H4 (cell line): ENCODE measurements around the gene SEC23A. TPM values are rescaled to one million over a fixed set of nuclear protein-coding genes. Genes with fewer than 3 reads are reported as not detected.
"Not testable (repeated sequence)": the region's sequence is repeated elsewhere in the genome, so short reads cannot be mapped to it uniquely, and the experiment has no call there.

ENCODE experiments used
- DNase-seq: peaks from one replicate; pipeline ENCODE4 v3.0.0-alpha.2; 2015; ENCODE audit warnings: low spot score
- total RNA-seq: library from RNA; depleted of rRNA; stranded (reverse); fragments of >200 nt; shearing (Covaris generic); gene quantifications from 2 replicates; pipeline ENCODE4 v1.2.3, GENCODE V29; 2014

Gene SEC23A
- total RNA-seq, 1 experiment from 2014 or later, result 119 TPM

DNA sequence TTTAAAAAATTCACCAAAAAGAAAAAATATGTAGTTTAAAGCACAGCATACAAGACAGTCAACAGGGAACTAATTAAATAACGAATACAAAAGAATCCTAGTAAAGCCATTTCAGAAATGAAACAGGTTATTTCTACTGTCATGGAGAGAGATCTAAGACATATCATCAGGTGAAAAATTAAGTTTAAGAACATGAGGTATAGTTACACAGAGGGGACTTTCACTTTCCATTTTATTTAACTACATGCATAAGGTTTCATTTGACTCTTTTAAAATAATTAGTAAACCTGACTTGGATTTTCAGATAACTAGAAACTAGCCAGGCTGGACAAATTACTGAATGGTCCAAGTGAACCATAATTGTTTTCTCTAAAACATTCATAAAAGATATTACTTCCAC is 11.3 kb downstream of the SEC23A start:
- no peak for DNase-seq

DNA sequence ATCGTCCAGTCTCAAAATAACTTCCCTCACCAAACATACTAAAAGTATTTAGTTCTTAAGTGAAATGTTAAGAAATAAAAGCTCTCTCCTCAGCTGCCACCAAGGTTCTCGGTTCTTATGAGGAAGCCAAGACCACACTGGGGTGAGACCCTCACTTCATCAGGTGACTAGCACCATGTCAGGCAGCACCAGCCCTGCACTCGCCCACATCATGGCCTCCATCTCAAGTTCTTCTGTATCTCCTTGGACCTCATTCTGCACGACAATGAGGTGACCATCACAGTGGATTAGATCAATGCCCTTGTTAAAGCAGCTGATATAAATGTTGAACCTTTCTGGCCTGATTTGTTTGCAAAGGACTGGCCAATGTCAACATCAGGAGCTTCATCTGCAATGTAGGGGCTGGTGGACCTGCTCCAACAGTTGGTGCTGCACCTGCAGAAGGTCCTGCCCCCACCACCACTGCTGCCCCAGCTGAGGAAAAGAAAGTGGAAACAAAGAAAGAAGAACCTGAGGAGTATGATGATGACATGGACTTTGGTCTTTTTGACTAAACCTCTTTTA is 12.4 kb downstream of the SEC23A start:
- DNase-seq, result no peak

DNA sequence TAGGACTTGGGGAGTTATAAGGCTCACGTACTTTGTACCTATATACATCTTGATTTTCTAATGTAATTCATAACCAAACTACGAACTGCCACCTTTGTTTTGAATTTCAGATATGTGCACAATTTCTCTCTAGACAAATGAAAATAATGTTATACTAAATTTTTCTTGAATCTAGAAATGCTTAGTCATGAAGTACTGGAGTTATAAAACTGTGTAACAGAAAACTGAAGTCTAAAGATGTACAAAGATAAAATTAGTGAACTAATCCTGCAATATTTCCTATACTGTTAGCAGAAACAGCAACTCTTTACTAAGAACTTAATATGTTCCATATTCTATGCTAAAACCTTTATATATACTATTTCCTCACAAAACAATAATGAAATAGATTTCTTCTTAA is 15.5 kb downstream of the SEC23A start:
- DNase-seq, result no peak

DNA sequence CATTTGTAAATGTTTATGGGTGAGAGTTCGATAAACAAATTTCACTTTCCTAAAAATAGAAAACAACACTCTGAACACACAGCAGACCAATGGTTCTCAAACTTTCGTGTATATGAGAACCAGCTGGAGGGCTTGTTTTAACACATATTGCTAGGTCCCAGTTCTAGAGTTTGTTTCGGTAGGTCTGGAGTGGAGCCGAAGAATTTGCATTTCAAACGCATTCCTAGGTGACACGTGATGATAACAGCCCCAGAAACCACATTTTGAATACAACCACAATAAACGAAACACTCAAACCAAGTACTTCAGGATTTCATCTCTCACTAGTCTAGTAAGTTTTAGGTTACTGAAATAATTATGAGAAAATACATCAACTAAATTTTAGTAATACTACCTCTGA is 17.1 kb downstream of the SEC23A start:
- DNase-seq, result no peak

DNA sequence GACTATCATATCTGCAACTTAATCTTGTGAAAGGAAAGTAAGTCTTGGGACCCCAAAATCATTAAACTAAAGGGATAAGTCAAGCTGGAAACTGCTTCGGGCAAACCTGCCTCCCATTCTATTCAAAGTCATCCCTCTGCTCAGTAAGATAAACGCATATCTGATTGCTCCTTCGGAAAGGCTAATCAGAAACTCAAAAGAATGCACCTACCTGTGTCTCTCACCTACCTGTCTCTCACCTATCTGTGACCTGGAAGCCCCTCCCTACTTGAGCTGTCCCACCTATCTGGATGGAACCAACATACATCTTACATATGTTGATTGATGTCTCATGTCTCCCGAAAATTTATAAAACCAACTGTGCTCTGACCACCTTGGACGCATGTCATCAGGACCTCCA is 19.9 kb downstream of the SEC23A start:
- DNase-seq, result no peak

DNA sequence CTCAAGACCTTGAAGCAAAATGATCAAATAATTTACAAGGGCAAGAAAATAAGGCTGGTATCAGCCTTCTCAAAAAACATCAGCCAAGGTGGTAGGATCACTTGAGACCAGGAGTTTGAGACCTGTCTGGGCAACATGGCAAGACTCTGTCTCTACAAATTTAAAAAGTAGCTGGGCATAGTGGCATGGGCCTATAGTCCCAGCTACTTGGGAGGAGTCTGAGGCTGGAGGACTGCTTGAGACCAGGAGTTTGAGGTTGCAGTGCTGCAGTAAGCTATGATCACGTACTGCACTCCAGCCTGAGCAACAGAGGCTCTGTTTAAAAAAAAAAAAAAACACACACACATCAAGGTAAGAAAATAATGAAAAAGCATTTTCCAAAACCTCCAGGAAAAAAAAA is 22.1 kb downstream of the SEC23A start:
- DNase-seq, result no peak

DNA sequence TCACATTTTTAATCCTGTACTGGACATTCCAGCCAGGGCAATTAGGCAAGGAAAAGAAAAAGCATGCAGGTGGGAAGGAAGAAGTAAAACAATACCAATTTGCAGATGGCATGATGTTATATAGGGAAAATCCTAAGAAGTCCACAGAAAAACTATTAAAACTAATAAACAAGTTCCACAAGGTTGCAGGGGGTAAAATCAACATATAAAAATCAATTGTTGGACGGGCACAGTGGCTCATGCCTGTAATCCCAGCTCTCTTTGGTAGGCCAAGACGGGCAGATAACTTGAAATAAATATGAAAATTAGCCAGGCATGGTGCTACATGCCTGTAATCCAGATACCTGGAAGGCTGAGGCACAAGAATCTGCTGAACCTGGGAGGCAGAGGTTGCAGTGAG is 31.9 kb downstream of the SEC23A start:
- no peak for DNase-seq

DNA sequence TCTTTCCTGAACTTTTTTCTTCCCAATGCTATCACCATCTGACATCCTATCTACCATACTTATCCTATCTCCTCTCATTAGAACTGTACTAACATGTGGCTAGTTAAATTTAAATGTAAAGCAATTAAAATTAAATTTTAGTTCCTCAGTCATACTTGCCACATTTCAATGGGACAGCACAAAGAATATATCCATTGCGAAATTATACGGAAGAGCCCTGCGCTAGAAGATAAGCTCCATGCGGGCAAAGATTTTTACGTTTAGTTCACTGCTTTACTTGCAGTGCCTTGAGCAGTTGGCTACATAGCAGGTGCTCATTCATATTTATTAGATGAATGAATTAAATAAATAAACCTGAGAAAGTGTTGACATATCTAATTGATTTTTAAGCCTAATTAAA is 33.1 kb downstream of the SEC23A start:
- no peak for DNase-seq

DNA sequence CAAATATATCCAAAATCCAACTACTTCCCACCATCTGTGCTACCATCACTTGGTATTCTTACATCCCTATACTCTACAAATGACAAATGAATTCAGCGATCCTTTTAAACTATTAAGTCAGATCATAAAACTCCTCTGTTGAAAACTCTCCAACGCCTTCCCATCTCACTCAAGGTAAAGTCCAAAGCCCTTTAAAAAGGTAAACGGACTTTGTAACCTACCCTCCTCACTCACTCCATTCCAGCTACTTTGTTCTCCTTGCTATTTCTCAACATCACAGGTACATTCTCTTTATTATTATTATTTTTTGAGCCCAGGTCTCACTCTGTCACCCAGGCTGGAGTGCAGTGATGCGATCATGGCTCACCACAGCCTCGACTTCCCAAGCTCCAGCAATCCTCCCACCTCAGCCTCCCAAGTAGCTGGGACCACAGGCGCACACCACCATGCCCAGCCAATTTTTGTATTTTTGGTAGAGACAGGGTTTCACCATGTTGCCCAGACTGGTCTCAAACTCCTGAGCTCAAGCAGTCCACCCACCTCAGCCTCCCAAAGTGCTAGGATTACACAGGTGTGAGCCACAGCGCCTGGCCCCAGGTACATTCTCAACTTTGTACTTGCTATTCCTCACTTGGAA is 33.7 kb downstream of the SEC23A start:
- DNase-seq, result not testable (repeated sequence)

DNA sequence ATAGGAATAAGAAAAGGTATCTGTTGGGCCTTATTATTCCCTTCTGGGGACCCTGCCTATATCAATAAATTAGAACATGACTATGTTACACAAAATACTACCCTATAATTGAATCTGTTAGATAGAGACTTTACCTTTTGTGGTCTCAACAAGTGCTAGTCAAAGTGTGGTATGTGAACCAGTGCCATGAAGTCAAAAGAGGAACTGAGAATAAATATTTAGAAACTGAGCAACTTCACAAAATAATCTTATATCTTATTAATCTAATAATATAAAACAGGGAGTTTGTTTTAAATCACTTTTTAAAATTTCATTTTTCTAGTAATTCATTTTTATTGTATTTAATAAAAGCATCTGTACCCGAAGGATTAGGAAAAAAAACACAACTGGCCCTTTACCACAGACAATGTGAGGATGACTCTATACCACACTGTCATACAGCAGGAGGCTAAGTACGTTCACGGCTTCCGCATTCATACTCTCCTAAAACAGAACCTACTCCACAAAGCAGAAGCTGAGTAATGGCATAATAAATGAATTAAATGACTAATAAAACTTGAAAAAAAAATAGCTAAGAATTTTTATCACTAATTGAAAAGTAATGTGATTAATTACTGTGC is 42.1 kb downstream of the SEC23A start:
- no peak for DNase-seq

DNA sequence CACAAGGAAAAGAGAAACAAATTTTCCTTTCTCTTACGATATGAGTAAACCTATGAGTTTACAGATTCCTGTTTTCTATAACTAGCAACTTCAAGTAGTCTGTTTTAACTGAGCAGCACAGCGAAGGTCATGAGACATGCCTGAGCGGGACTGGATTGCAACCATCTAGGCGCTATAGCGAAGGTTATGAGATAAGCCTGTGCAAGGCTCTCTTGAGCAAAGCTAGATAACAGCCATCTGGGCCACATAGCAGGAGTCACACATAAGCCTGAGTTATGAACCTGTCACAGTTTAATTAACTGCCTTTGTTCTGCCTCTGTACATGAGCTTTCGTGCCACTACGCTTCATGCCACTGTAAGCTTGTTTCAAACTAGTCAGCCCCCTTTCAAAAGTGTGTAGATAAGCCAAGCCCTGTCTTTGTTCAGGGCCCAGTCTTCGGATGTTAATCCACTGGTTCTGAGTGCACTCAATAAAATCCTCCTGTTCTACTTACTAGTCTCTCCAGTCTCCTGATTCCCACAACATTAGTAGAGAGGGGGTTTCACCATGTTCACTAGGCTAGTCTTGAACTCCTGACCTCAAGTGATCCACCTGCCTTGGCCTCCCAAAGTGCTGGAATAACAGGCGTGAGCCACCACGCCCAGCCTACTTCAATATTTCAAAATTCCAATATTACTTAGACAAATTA is 47.1 kb downstream of the SEC23A start:
- no peak for DNase-seq

DNA sequence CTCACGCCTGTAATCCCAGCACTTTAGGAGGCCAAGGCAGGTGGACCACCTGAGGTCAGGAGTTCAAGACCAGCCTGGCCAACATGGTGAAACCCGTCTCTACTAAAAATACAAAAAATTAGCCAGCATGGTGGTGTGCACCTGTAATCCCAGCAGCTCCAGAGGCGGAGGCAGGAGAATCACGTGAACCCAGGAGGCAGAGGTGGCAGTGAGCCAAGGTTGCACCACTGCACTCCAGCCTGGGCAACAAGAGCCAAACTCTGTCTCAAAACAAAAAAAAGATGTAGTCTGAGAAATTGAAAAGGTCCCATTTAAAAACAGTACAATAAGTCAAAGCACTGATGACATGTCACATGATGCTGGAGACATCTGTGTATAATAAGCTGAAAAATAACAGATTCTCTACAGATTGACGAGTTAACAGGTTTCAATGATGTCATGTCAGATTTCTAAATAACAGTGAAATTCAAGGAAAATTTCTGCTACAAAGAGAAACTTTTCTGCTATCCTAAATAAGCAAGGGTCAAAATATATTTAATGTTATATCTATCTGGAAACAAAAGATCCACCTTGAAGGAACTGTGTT is 50.1 kb downstream of the SEC23A start:
- not testable (repeated sequence) for DNase-seq

DNA sequence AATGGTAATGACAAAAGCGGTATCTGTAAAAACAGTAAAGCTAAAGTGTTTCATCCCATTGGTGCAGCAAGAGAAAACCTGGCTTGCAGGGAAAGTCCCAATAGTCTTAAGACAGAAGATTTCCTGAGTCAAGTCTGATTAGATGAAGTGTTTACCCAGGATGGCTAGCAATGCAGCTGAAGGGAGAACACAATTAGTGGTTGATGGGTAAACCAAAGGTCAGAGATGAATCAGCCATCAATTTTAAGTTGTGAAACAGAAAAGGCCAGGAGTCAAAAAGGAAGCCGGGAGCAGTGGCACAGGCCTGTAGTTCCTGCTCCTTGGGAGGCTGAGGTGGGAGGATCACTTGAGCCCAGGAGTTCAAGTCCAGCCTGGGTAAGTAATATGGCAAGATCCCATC is 52.6 kb downstream of the SEC23A start:
- peak; percentile 39 for DNase-seq

DNA sequence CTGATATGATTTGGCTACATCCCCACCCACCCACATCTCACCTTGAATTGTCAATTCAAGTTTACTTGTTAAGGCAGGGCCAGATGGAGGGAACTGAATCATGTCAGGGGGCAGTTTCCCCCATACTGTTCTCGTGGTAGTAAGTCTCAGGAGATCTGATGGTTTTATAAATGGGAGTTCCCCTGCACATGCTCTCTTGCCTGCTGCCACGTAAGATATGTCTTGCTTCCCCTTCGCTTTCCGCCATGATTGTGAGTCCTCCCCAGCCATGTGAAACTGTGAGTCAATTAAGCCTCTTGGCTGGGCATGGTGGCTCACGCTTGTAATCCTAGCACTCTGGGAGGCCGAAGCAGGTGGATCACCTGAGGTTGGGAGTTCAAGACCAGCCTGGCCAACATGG is 57.1 kb downstream of the SEC23A start:
- not testable (repeated sequence) for DNase-seq

DNA sequence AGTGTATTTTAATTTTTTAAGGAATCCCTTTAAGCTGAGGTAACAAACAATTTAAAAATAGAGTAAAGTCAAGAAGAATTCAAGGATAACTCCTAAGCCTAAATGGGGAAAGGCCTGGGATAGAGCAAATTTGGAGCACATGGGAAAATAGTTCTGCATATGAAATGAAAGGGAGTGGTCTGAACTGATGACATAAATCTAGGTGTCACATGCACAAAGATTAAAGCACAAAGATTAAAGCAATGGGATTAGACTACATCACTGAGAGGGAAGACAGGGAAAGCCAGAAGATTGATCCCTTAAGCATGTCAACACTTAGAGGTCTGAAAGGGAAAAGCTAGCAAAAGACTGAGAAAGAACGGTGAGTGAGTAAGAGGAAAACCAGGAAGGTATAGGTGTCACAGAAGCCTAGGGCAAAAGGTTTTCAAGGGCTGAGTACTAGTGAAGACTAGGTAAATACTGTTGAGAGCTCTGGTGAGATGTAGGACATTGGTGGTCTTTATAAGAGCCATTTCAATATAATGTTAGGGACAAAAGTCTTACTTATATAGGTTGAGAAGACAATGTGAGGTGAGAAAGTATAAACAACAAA is 59.6 kb downstream of the SEC23A start:
- no peak for DNase-seq

DNA sequence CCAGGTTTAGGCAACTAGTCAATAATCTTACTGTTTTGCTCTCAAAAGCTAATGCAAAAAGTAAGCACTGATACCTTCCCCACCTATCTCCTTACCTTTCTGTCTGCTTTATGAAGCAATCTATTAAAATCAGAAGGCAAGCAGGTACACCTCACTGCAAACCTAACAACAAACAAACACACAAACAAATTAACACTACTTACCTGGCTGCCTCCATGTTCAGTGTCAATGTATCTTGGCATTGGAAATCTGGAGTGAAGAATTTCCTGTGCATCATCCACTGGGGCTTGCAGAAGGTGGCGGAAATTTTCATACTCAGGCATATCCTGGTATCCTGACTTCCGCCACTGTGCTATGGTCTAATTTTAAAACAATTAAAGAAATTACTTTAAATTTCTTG is 62.5 kb downstream of the SEC23A start:
- no peak for DNase-seq

DNA sequence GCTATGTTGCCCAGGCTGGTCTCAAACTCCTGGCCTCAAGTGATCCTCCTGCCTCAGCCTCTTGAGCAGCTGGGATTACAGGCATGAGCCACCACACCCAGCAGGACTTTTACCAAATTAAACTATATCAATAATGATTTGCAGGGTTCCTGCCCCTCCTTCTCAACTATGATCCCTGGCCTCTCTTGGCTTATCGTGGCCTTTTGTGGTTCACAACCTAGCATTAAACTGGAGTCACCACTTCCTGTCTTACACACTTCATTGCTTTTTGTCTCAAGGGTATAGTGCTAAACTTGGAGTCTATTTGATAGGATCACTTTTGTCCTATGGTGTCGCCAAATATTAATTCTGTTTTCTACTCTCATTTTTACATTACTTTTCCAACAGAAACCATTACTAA is 64.5 kb downstream of the SEC23A start:
- DNase-seq, result no peak

DNA sequence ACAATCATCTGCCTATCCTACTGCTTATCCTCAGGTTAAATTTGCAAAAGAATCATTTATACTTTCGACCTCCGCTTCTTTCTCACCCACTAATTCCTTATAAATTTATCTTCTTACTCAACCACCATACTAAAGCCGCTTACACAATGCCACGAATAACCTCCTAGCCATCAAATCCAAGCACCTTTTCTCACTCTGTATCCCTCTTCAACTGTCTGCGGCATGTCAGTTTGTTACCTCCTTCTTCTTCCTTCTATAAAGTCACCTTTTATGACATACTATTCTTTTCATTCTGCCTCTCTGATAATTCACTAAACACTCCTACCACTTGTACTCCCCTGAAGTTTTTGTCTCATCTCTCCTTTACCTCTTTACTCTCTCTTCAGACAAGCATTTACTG is 66.3 kb downstream of the SEC23A start:
- DNase-seq, result no peak

DNA sequence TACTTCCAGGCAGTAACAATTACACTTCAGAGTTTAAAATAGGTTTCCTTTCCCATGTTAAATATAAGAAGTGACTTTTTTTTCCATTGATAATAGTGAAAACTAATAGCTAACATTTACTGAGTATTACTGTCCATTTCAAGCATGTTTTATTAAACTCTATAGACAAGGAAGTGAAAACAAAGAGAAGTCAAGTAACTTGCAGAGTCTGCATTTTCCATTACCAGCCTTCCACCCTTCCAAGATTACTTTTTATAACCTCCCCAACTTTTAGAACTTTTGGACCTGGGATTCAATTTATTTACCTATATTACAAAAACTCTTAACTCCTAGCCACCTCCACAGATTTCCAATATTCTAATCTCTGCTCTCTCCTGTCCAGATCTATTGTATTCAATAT is 67.7 kb downstream of the SEC23A start:
- DNase-seq, result no peak

DNA sequence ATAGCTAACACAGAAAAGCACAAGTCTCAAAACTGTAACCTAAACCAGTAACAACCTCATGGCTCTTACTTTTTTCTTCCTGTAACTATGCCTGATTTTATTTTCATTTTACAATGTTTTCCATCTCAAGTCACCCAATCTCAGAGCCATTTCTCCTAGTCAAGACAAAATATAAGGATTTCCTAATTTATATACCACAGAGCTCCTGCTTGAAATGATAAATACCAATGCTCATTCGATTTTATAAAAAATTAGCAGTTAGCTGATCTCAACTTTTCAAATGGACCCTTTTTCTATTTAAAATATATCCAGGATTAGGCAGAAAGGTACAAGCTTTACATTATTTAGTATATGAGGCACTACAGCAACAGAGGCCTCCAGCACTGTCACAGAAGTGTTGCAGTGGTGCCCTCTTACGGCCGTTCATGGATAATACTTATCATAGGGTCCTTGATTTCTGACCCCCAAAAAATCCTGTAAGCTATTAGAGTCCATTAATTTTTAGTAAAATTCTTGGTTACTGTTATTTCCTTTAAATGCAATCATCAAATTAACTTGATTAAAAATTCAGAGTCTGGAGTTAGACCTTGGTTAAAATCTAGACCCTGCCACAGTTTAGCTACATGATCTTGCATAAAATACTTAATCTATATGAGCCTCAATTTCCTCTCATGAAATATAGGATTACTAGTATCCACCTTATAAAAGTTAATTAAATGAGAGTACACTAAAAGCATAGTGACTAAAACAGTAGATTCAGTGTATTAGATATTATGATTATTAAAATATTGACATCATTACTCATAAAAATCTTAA is 68.3 kb downstream of the SEC23A start:
- no peak for DNase-seq

DNA sequence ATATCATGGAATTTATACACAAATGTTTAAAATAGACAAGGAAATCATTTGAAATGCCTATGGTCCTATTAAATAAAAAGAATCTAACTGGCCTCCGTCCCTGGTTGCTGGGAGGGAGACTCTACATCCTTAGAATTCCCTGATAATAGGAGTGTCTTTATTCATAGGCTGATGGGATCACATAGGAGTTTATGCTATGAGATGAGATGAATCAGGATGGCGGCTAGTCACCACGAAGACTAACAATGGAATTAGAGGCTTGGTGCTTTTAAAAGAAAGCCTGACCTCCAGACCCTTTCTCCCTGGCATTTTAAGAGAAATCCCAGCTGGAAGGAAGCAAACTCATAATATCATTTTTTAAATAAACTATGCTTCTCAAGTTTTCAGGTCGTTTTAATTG is 69.7 kb downstream of the SEC23A start:
- no peak for DNase-seq
